Measurements from ENCODE around the gene KIF9.

Gene KIF9

DNA sequence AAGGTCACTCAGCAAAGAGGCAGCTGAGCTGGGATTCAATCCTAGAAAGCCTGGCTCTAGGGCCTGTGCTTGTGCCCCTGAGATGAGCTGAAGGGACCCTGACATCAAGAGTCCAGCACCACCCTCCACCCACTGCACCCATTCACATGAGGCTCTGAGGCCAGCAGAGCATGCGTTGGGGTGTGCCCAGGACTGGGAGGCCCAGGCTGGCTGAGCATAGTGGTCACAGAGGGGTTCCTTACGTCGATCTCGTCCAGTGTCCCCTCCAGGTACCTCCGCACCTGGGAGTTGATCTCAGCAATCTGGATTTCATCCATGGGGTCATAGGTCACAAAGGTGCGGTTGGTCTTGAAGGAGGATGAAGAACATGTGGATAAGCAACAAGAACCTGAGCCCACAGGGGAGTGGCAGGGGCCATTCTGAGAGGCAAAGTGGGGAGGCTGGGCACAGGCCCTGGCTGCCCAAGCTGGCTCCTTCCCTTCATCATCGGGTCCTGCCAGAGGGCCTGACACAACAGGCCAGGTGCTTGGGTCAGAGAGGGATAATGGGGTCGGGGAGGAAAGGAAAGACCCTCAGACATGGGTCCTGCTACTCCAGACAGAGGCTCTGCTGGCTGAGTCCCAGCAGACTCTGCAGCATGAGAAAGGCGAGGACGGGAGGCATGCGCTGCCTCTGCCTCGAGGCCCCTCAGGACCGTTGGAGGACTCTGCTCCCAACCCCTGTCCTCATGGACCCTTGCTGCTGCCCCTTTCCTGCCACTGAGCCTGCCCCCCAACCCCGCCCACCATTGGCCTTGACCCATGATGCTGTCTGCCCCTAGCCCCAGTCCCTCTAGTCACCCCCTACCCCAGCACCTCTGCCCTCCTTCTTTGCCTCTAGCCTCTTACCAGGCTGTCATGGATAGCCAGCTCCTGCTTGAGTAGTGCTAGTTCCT is 35.2 kb downstream of the KIF9 start:
- H3K9me3 ChIP-seq (ENCODE audit: insufficient read depth, low read length): no peaks in the 10 kb centered on the region

DNA sequence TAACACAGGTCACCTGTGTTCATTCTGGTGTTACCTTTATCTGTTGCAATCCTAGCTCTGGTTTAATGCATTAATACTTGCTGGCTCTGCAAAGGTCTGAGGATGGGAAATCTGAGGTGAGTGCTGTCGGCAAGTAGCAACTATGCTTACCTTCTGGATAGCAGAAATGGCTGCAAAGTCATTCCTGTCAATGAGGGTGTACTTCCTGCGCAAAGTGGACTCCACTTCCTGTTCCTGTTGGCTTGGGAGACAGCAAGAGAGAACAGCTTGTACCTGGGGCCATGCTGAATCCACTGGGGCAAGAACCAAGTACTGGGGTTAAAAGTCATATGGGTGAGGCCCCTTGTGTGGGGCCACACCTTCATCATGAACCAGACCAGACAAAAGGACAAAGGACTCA is 37.3 kb downstream of the KIF9 start:
- Histone ChIP-seq H3K9ac (ENCODE audit: insufficient read length, low read depth) (no peak overlapping the region), H3K4me1 (ENCODE audit: insufficient read depth, insufficient read length) (no peaks in the 10 kb centered on the region), H3K27me3 (ENCODE audit: insufficient read depth, insufficient read length) (no peaks in the 10 kb centered on the region), H3K36me3 (ENCODE audit: insufficient read depth, insufficient read length, low read length) (no peaks in the 10 kb centered on the region), H3K4me3 (ENCODE audit: insufficient read length, low read depth) (no peak overlapping the region), H3K9me3 (ENCODE audit: insufficient read depth, low read length) (no peaks in the 10 kb centered on the region)
- no peak for DNase-seq (ENCODE audit: low read depth, low spot score)
- TF ChIP-seq YY1 (IDR thresholded peaks at IDR 0.05; ENCODE audit: insufficient read depth, insufficient read length) (no peak), SUZ12 (IDR thresholded peaks at IDR 0.05; ENCODE audit: extremely low read depth, insufficient read depth, insufficient read length) (no peak), ZNF274 (IDR thresholded peaks at IDR 0.05; ENCODE audit: low read depth, low read length) (no peak)

More for the DNA sequence above, 35.2 kb downstream of the KIF9 start:
- no peak for DNase-seq (ENCODE audit: low read depth, low spot score)
- TF ChIP-seq YY1 (IDR thresholded peaks at IDR 0.05; ENCODE audit: insufficient read depth, insufficient read length) (no peak), SUZ12 (IDR thresholded peaks at IDR 0.05; ENCODE audit: extremely low read depth, insufficient read depth, insufficient read length) (no peak), ZNF274 (IDR thresholded peaks at IDR 0.05; ENCODE audit: low read depth, low read length) (no peak)
- H3K4me1 ChIP-seq (ENCODE audit: insufficient read depth, insufficient read length): peaks cover 7% of the 10 kb centered on the region
- no peaks in the 10 kb centered on the region for H3K36me3 ChIP-seq (ENCODE audit: insufficient read depth, insufficient read length, low read length)
- H3K4me3 ChIP-seq (ENCODE audit: insufficient read length, low read depth): no peak overlapping the region
- H3K9ac ChIP-seq (ENCODE audit: insufficient read length, low read depth): no peak overlapping the region
- no peaks in the 10 kb centered on the region for H3K27me3 ChIP-seq (ENCODE audit: insufficient read depth, insufficient read length)

DNA sequence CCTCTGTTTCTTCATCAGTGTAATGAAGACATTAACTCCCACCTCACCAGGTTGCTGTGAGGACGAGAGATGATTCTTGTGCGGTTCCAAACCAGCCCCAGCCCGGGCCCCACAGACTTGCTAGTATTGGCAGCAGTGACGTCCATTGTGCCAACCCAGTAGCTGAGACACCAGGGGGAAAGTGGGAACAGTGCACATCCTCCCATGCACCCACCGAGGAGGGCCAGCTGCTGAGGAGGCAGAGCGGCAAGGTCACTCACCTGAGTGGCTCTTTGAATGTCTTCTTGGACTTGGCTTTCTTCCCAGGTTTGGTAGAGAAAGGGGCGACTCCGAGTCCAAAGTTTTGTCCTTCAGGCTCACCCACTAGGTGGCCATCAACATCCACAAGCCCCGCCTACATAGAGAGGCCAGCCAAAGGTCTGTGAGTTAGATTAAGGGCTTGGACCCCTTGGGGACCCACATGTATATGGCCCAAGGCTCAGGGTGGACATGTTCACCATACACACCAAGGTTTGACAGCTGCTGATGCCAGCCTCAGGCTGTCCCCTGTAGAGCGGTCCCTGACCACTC is 38.0 kb downstream of the KIF9 start:
- TF ChIP-seq ZNF274 (IDR thresholded peaks at IDR 0.05; ENCODE audit: low read depth, low read length) (no peak), SUZ12 (IDR thresholded peaks at IDR 0.05; ENCODE audit: extremely low read depth, insufficient read depth, insufficient read length) (no peak), YY1 (IDR thresholded peaks at IDR 0.05; ENCODE audit: insufficient read depth, insufficient read length) (no peak)
- Histone ChIP-seq H3K27me3 (ENCODE audit: insufficient read depth, insufficient read length) (no peaks in the 10 kb centered on the region), H3K4me3 (ENCODE audit: insufficient read length, low read depth) (no peak overlapping the region), H3K9me3 (ENCODE audit: insufficient read depth, low read length) (no peaks in the 10 kb centered on the region), H3K4me1 (ENCODE audit: insufficient read depth, insufficient read length) (no peaks in the 10 kb centered on the region), H3K36me3 (ENCODE audit: insufficient read depth, insufficient read length, low read length) (no peaks in the 10 kb centered on the region), H3K9ac (ENCODE audit: insufficient read length, low read depth) (no peak overlapping the region)
- DNase-seq (ENCODE audit: low read depth, low spot score): no peak

DNA sequence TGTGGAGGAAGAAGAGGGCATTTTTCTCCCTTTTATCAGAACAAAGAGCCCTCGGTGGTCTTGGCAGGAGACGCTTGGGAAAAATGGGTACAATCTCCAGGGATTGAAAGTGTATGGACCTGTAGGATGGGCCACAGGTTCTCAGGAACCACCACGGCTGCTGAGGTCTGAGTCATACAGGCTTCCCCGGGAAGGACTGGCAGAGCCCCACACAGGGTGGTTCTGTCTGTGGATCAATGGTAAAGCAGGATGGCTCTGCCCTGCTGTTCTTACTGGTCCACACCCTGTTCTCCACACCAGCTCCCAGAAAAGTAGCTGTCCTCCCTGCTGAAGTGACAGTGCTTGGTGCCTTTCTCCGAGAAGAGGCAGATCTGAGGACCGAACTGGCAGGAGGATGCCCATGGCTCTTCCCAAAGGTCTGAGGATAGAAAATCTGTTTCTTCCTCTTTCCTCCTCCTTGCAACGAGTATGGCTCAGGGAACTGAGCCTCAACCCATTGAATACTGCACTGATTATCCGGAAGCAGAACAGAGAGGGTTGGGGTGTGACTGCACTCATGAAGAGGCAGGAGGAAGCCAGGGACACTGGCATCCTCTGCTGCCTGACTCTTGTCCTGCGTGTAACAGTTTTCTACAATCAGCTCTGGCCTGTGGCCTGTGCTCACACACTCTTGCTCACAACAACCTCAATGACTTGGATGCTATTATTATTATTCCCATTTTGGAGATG is 39.0 kb downstream of the KIF9 start:
- no peaks in the 10 kb centered on the region for H3K9me3 ChIP-seq (ENCODE audit: insufficient read depth, low read length)
- H3K27me3 ChIP-seq (ENCODE audit: insufficient read depth, insufficient read length): no peaks in the 10 kb centered on the region
- H3K4me3 ChIP-seq (ENCODE audit: insufficient read length, low read depth): no peak overlapping the region
- H3K9ac ChIP-seq (ENCODE audit: insufficient read length, low read depth): no peak overlapping the region
- DNase-seq (ENCODE audit: low read depth, low spot score): no peak
- no peaks in the 10 kb centered on the region for H3K36me3 ChIP-seq (ENCODE audit: insufficient read depth, insufficient read length, low read length)
- no peak for TF ChIP-seq YY1 (IDR thresholded peaks at IDR 0.05; ENCODE audit: insufficient read depth, insufficient read length)
- TF ChIP-seq ZNF274 (IDR thresholded peaks at IDR 0.05; ENCODE audit: low read depth, low read length): no peak
- no peak for TF ChIP-seq SUZ12 (IDR thresholded peaks at IDR 0.05; ENCODE audit: extremely low read depth, insufficient read depth, insufficient read length)
- no peaks in the 10 kb centered on the region for H3K4me1 ChIP-seq (ENCODE audit: insufficient read depth, insufficient read length)

DNA sequence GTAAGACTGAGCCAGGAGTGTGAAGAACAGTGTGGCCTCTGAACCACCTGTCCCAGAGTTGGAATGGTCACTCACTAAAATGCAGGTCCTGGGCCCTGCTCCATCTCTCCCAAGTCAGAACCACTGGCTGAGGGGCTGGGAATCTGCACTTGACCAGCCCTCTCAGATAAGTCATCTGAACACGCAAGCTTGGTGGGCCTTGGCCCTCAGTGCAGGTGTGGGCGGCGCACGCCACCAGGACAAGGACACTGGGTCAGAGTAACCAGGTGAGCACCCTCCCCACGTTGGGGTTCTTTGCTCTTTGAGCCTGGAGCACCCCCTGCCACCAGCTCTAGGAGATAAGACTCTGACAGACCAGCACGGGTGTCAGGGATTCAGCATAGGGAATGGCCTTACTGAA is 42.7 kb downstream of the KIF9 start:
- Histone ChIP-seq H3K9me3 (ENCODE audit: insufficient read depth, low read length) (no peaks in the 10 kb centered on the region), H3K27me3 (ENCODE audit: insufficient read depth, insufficient read length) (no peaks in the 10 kb centered on the region), H3K36me3 (ENCODE audit: insufficient read depth, insufficient read length, low read length) (no peaks in the 10 kb centered on the region), H3K4me3 (ENCODE audit: insufficient read length, low read depth) (no peak overlapping the region), H3K4me1 (ENCODE audit: insufficient read depth, insufficient read length) (peaks cover 3% of the 10 kb centered on the region), H3K9ac (ENCODE audit: insufficient read length, low read depth) (no peak overlapping the region)
- DNase-seq (ENCODE audit: low read depth, low spot score): no peak
- TF ChIP-seq ZNF274 (IDR thresholded peaks at IDR 0.05; ENCODE audit: low read depth, low read length) (no peak), SUZ12 (IDR thresholded peaks at IDR 0.05; ENCODE audit: extremely low read depth, insufficient read depth, insufficient read length) (no peak), YY1 (IDR thresholded peaks at IDR 0.05; ENCODE audit: insufficient read depth, insufficient read length) (no peak)

DNA sequence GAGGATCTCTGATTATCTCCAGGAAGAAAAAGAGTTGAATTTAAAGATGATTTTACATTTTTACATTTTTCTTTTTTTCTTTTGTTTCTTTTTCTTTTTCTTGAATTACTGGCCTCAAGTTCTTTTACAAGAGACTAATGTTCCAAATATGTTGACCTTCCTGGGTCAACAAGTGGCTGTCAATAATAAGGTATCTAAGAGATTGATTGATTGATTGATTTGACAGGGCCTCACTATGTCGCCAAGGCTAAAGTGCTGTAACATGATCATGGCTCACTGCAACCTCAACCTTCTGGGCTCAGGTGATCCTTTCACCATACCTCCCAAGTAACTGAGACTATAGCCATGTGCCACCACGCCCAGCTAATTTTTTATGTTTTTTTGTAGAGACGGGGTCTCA is 44.6 kb downstream of the KIF9 start:
- H3K4me3 ChIP-seq (ENCODE audit: insufficient read length, low read depth): no peak overlapping the region
- no peaks in the 10 kb centered on the region for H3K27me3 ChIP-seq (ENCODE audit: insufficient read depth, insufficient read length)
- H3K9ac ChIP-seq (ENCODE audit: insufficient read length, low read depth): no peak overlapping the region
- TF ChIP-seq YY1 (IDR thresholded peaks at IDR 0.05; ENCODE audit: insufficient read depth, insufficient read length): no peak
- no peak for DNase-seq (ENCODE audit: low read depth, low spot score)
- no peaks in the 10 kb centered on the region for H3K9me3 ChIP-seq (ENCODE audit: insufficient read depth, low read length)
- peaks cover 3% of the 10 kb centered on the region for H3K4me1 ChIP-seq (ENCODE audit: insufficient read depth, insufficient read length)
- no peaks in the 10 kb centered on the region for H3K36me3 ChIP-seq (ENCODE audit: insufficient read depth, insufficient read length, low read length)

DNA sequence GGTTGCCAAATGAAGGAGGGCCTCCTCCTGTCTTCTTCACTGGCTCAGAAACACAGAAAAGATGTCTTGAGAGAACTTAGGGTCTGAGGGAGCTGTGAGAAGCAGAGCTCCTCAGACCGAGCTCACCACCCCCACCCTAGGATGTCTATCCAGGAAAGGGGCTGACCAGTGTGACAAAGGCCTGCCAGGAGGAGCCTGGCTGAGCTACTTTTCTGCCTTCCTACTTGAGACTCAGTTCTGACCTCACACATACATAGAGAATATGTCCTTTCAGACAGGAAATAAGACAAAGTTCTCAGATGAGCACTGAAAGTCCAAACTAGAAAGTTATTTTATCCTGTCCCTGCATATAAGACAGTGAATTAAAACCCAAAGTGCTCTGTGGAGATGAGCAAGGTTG is 54.5 kb downstream of the KIF9 start:
- DNase-seq (ENCODE audit: low read depth, low spot score): no peak
- Histone ChIP-seq H3K4me3 (ENCODE audit: insufficient read length, low read depth) (no peak overlapping the region), H3K9ac (ENCODE audit: insufficient read length, low read depth) (no peak overlapping the region), H3K4me1 (ENCODE audit: insufficient read depth, insufficient read length) (no peaks in the 10 kb centered on the region), H3K36me3 (ENCODE audit: insufficient read depth, insufficient read length, low read length) (no peaks in the 10 kb centered on the region), H3K27me3 (ENCODE audit: insufficient read depth, insufficient read length) (no peaks in the 10 kb centered on the region), H3K9me3 (ENCODE audit: insufficient read depth, low read length) (no peaks in the 10 kb centered on the region)
- TF ChIP-seq ZNF274 (IDR thresholded peaks at IDR 0.05; ENCODE audit: low read depth, low read length) (no peak), YY1 (IDR thresholded peaks at IDR 0.05; ENCODE audit: insufficient read depth, insufficient read length) (no peak), SUZ12 (IDR thresholded peaks at IDR 0.05; ENCODE audit: extremely low read depth, insufficient read depth, insufficient read length) (no peak)
